HEK293 (cell line): Measurements from ENCODE around the gene LAMA2.

ENCODE experiments used
- CTCF ChIA-PET: fragments of 350-600 bp; formaldehyde crosslinking; extraction: SDS; loops from one replicate; lab custom pipeline; 2021; ENCODE audit warnings: antibody characterized with exemption; lab: Yijun Ruan, JAX
- POLR2A ChIA-PET: fragments of 300-600 bp; formaldehyde crosslinking; extraction: SDS; loops from one replicate; lab custom pipeline; 2020; ENCODE audit warnings: antibody characterized with exemption, inconsistent platforms; lab: Yijun Ruan, JAX
- H3K27ac ChIP-seq: fragments of 200-500 bp; sonication (Bioruptor generic); 2 replicates; pipeline ENCODE4 v1.5.1; 2014; ENCODE audit warnings: low read depth, low read length, control low read depth, inconsistent platforms; ENCODE audit errors: extremely low read depth
- H3K36me3 ChIP-seq, 2 experiments: fragments of 200-500 bp in 1 of 2; sonication (Bioruptor generic) in 1 of 2; 1 replicate in 1 of 2; 2 replicates in 1 of 2; pipeline ENCODE4 v1.5.1; 2014 to 2017; ENCODE audit warnings: inconsistent platforms in 2 of 2, low read length in 2 of 2; ENCODE audit not compliant: control insufficient read depth in 2 of 2, insufficient read depth in 1 of 2
- H3K4me1 ChIP-seq: fragments of 200-500 bp; sonication (Bioruptor generic); 2 replicates; pipeline ENCODE4 v1.5.1; 2014; ENCODE audit warnings: mild to moderate bottlenecking, low read length, inconsistent platforms; ENCODE audit not compliant: control insufficient read depth, insufficient read depth
- H3K4me3 ChIP-seq: 2 replicates; pipeline ENCODE4 v1.5.1; 2011; ENCODE audit warnings: low read depth, mild to moderate bottlenecking, control low read depth, low read length, moderate library complexity
- H3K9me3 ChIP-seq: fragments of 200-500 bp; sonication (Bioruptor generic); 2 replicates; pipeline ENCODE4 v1.5.1; 2014; ENCODE audit warnings: low read depth, low read length, inconsistent platforms; ENCODE audit not compliant: control insufficient read depth, insufficient read depth
- GLIS1 ChIP-seq: fragments of 450-650 bp; formaldehyde crosslinking; IDR thresholded peaks from 2 replicates; pipeline ENCODE4 v1.5.1; 2016; ENCODE audit warnings: missing biosample characterization, missing genetic modification characterization
- KLF17 ChIP-seq: fragments of 450-650 bp; formaldehyde crosslinking; IDR thresholded peaks from 2 replicates; pipeline ENCODE4 v1.5.1; 2016; ENCODE audit warnings: missing biosample characterization, missing genetic modification characterization
- OSR2 ChIP-seq: fragments of 450-650 bp; formaldehyde crosslinking; IDR thresholded peaks from 2 replicates; pipeline ENCODE4 v1.5.1; 2016; ENCODE audit warnings: missing biosample characterization, missing genetic modification characterization
- PBX3 ChIP-seq: sonication (generic); formaldehyde crosslinking; IDR thresholded peaks from 2 replicates; pipeline ENCODE4 v1.8.1; 2022; ENCODE audit warnings: mild to moderate bottlenecking, moderate library complexity, missing genetic modification reagents
- PRDM6 ChIP-seq: fragments of 450-650 bp; formaldehyde crosslinking; IDR thresholded peaks from 2 replicates; pipeline ENCODE4 v1.5.1; 2017; ENCODE audit warnings: missing biosample characterization, missing genetic modification characterization
- TCF7L2 ChIP-seq: IDR thresholded peaks from 2 replicates; pipeline ENCODE4 v1.6.1; 2011; ENCODE audit warnings: low read depth, mild to moderate bottlenecking, inconsistent platforms, low read length, moderate library complexity, borderline replicate concordance
- ZBTB11 ChIP-seq: fragments of 450-650 bp; formaldehyde crosslinking; conservative IDR thresholded peaks from 2 replicates; pipeline ENCODE4 v1.5.1; 2016; ENCODE audit warnings: low read depth, missing biosample characterization, missing genetic modification characterization
- ZBTB44 ChIP-seq: fragments of 450-650 bp; IDR thresholded peaks from 2 replicates; pipeline ENCODE4 v1.5.1; 2018; ENCODE audit warnings: missing biosample characterization, mild to moderate bottlenecking, missing genetic modification characterization
- ZBTB6 ChIP-seq: fragments of 450-650 bp; formaldehyde crosslinking; IDR thresholded peaks from 2 replicates; pipeline ENCODE4 v1.5.1; 2017; ENCODE audit warnings: missing biosample characterization, missing genetic modification characterization
- ZFHX2 ChIP-seq: fragments of 450-650 bp; formaldehyde crosslinking; conservative IDR thresholded peaks from 2 replicates; pipeline ENCODE4 v1.5.1; 2016; ENCODE audit warnings: missing biosample characterization, missing genetic modification characterization
- ZFP37 ChIP-seq: fragments of 450-650 bp; formaldehyde crosslinking; IDR thresholded peaks from 2 replicates; pipeline ENCODE4 v1.5.1; 2016; ENCODE audit warnings: missing biosample characterization, missing genetic modification characterization
- ZNF112 ChIP-seq: fragments of 450-650 bp; formaldehyde crosslinking; IDR thresholded peaks from 2 replicates; pipeline ENCODE4 v1.5.0; 2017; ENCODE audit warnings: missing biosample characterization, missing genetic modification characterization
- ZNF18 ChIP-seq: fragments of 450-650 bp; formaldehyde crosslinking; IDR thresholded peaks from 2 replicates; pipeline ENCODE4 v1.5.1; 2016; ENCODE audit warnings: missing biosample characterization, missing genetic modification characterization
- ZNF214 ChIP-seq: fragments of 450-650 bp; formaldehyde crosslinking; IDR thresholded peaks from 2 replicates; pipeline ENCODE4 v1.5.1; 2017; ENCODE audit warnings: missing biosample characterization, mild to moderate bottlenecking, missing genetic modification characterization, borderline replicate concordance
- ZNF530 ChIP-seq: fragments of 450-650 bp; formaldehyde crosslinking; IDR thresholded peaks from 2 replicates; pipeline ENCODE4 v1.5.1; 2016; ENCODE audit warnings: low read depth, missing biosample characterization, missing genetic modification characterization
- ZNF544 ChIP-seq: fragments of 450-650 bp; formaldehyde crosslinking; IDR thresholded peaks from 2 replicates; pipeline ENCODE4 v1.5.0; 2017; ENCODE audit warnings: missing biosample characterization, missing genetic modification characterization
- ZNF639 ChIP-seq: fragments of 450-650 bp; formaldehyde crosslinking; IDR thresholded peaks from 2 replicates; pipeline ENCODE4 v1.5.1; 2016; ENCODE audit warnings: missing biosample characterization, missing genetic modification characterization
- ZNF658 ChIP-seq: fragments of 450-650 bp; formaldehyde crosslinking; IDR thresholded peaks from 2 replicates; pipeline ENCODE4; 2016; ENCODE audit warnings: missing biosample characterization, missing genetic modification characterization
- ZNF768 ChIP-seq: fragments of 450-650 bp; formaldehyde crosslinking; IDR thresholded peaks from 2 replicates; pipeline ENCODE4 v1.5.1; 2018; ENCODE audit warnings: missing biosample characterization, mild to moderate bottlenecking, missing genetic modification characterization
- ZSCAN18 ChIP-seq: fragments of 450-650 bp; formaldehyde crosslinking; IDR thresholded peaks from 2 replicates; pipeline ENCODE4 v1.5.1; 2016; ENCODE audit warnings: missing biosample characterization, missing genetic modification characterization

LAMA2 gene

GRCh38 chr6:129513471-129513870 lies 630.5 kb downstream of the LAMA2 start (continued):
- no peak for TF ChIP-seq ZBTB11 (tag by site-specific recombination)
- TF ChIP-seq KLF17 (tag by site-specific recombination) = no peak
- no peak for TF ChIP-seq PBX3 (CRISPR knock-in tag)
- no peak for TF ChIP-seq ZNF530 (tag by site-specific recombination)
- TF ChIP-seq ZBTB44 (tag by site-specific recombination) = no peak
- TF ChIP-seq ZNF544 (tag by site-specific recombination) = no peak
- TF ChIP-seq ZNF18 (tag by site-specific recombination) = no peak
- no peak for TF ChIP-seq ZFHX2 (tag by site-specific recombination)
- no peak for TF ChIP-seq ZNF639 (tag by site-specific recombination)
- TF ChIP-seq ZNF768 (tag by site-specific recombination) = no peak
- no peak for TF ChIP-seq ZNF658

- H3K4me3 ChIP-seq = no peak overlapping the region
- TF ChIP-seq ZNF112 (no peak), GLIS1 (tag by site-specific recombination) (no peak), ZSCAN18 (tag by site-specific recombination) (no peak), ZFP37 (no peak), PRDM6 (tag by site-specific recombination) (peak; percentile 57), ZNF214 (tag by site-specific recombination) (no peak), OSR2 (tag by site-specific recombination) (peak; percentile 34; the same call in 1 of the 2 replicates), TCF7L2 (0 out of 2 replicates have a peak, but pooled peaks have one; percentile 24), ZBTB6 (tag by site-specific recombination) (no peak)
- no peak overlapping the region for H3K27ac ChIP-seq
- ChIA-PET POLR2A (no interaction called here), CTCF (interaction anchor here (4.0 kb wide), 1 partner anchor 14 kb away, joined by 33 read pairs; no protein-coding TSS in a partner anchor)
- H3K4me1 ChIP-seq = no peaks in the 10 kb centered on the region
- no peaks in the 10 kb centered on the region for H3K9me3 ChIP-seq
- H3K36me3 ChIP-seq = no peaks in the 10 kb centered on the region
These were observed 632.1 kb downstream of the LAMA2 start for GRCh38 chr6:129515004-129515403.
